Esophagus muscularis mucosa (tissue), 4 donors: ENCODE results near the gene KLK1.

Source experiments
- EP300 ChIP-seq: sonication (generic); formaldehyde crosslinking; IDR thresholded peaks from one replicate; pipeline ENCODE4 v1.6.1; 2017; ENCODE audit warnings: antibody characterized with exemption
- POLR2A ChIP-seq: fragments of 450-650 bp; IDR thresholded peaks from one replicate; pipeline ENCODE4 v1.6.1; 2017; ENCODE audit warnings: antibody characterized with exemption, moderate library complexity, mild to moderate bottlenecking, low read depth
- POLR2AphosphoS5 ChIP-seq, 2 donors: sonication (generic); formaldehyde crosslinking; IDR thresholded peaks; one replicate each; pipeline ENCODE4 v1.6.1; 2017; ENCODE audit warnings: antibody characterized with exemption in 2 of 2
- TF ChIP-seq, protein P1 (sequence below), 3 experiments: fragments of 200-600 bp in 2 of 3; fragments of 450-650 bp in 1 of 3; sonication (generic) in 2 of 3; IDR thresholded peaks; one replicate each; pipeline ENCODE4 v1.5.1; 2017 to 2019; ENCODE audit warnings: antibody characterized with exemption in 3 of 3, mild to moderate bottlenecking in 2 of 3, moderate library complexity in 1 of 3

DNA sequence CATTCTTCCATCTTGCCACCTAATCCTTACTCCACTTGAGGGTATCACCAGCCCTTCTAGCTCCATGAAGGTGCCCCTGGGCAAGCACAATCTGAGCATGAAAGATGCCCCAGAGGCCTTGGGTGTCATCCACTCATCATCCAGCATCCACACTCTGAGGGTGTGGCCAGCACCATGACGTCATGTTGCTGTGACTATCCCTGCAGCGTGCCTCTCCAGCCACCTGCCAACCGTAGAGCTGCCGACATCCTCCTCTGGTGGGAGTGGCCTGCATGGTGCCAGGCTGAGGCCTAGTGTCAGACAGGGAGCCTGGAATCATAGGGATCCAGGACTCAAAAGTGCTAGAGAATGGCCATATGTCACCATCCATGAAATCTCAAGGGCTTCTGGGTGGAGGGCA lies 28.0 kb upstream of the KLK1 start:
- TF ChIP-seq POLR2AphosphoS5 (IDR thresholded peaks at IDR 0.05) (no peak), POLR2A (no peak), EP300 (no peak)
- TF ChIP-seq, protein P1, sequence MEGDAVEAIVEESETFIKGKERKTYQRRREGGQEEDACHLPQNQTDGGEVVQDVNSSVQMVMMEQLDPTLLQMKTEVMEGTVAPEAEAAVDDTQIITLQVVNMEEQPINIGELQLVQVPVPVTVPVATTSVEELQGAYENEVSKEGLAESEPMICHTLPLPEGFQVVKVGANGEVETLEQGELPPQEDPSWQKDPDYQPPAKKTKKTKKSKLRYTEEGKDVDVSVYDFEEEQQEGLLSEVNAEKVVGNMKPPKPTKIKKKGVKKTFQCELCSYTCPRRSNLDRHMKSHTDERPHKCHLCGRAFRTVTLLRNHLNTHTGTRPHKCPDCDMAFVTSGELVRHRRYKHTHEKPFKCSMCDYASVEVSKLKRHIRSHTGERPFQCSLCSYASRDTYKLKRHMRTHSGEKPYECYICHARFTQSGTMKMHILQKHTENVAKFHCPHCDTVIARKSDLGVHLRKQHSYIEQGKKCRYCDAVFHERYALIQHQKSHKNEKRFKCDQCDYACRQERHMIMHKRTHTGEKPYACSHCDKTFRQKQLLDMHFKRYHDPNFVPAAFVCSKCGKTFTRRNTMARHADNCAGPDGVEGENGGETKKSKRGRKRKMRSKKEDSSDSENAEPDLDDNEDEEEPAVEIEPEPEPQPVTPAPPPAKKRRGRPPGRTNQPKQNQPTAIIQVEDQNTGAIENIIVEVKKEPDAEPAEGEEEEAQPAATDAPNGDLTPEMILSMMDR (IDR thresholded peaks at IDR 0.05): no peak
